ENCODE results near the gene NES. TPM values are rescaled to one million over a fixed set of nuclear protein-coding genes. Genes with fewer than 3 reads are reported as not detected.

The NES gene
- total and polyA plus RNA-seq, 2 experiments from 2014 or later: 25.0 to 95.9 TPM

DNA sequence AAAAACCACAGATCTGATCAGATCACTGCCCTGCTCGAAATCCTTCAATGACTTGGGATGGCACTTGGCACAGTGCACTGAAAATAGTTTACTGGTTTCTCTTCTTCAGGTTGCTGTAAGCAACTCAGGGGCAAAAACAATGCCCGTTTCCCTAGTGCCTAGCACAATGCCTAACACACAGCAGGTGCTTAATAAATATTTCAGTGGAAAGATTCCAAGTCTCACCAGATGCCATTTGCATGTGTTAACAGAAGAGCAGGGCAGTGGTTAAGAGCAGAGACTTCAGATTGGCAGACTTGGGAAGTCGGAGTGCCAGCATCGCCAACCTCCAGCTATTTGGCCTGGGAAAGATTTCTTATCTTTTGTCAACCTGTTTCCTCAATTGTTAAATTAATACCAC is 40.1 kb upstream of the NES start (continued):
- TF ChIP-seq, protein P1, sequence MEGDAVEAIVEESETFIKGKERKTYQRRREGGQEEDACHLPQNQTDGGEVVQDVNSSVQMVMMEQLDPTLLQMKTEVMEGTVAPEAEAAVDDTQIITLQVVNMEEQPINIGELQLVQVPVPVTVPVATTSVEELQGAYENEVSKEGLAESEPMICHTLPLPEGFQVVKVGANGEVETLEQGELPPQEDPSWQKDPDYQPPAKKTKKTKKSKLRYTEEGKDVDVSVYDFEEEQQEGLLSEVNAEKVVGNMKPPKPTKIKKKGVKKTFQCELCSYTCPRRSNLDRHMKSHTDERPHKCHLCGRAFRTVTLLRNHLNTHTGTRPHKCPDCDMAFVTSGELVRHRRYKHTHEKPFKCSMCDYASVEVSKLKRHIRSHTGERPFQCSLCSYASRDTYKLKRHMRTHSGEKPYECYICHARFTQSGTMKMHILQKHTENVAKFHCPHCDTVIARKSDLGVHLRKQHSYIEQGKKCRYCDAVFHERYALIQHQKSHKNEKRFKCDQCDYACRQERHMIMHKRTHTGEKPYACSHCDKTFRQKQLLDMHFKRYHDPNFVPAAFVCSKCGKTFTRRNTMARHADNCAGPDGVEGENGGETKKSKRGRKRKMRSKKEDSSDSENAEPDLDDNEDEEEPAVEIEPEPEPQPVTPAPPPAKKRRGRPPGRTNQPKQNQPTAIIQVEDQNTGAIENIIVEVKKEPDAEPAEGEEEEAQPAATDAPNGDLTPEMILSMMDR (conservative IDR thresholded peaks at IDR 0.05; ENCODE audit: low read depth in 2 of 2): no peak
- TF ChIP-seq POLR2AphosphoS5 (IDR thresholded peaks at IDR 0.05; ENCODE audit: low read depth): no peak

DNA sequence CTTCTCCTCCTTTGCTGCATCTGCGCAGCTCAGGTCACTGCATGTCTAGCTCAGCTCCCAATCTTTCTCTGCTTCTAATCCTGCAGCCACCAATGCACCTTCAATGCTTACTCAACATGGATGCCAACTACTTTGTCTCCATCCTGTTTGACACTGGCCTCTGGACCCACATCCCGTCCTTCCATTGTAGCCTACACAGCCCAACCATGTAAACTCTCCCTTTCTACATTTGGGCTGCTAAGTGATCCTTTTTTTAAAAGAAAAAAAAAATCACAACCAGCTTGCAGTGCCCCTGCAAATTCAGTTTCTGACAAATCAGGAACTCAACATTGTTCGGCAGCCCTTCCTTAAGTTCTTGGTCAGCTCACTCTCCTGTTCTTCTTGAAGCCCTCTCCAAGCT is 37.6 kb upstream of the NES start:
- 0 out of 2 replicates have a peak, but pooled peaks cover 3% of the 10 kb centered on the region for H3K27me3 ChIP-seq (ENCODE audit: insufficient read depth)
- no peak for ATAC-seq
- peaks cover 8% of the 10 kb centered on the region; the same call in 1 of the 2 replicates for H4K20me1 ChIP-seq (replicated peaks; ENCODE audit: insufficient read depth)
- H3K27me3 Mint-ChIP-seq (ENCODE audit: insufficient read depth, low read depth, poor library complexity): peaks cover 3% of the 10 kb centered on the region
- no peak overlapping the region for H3K4me3 ChIP-seq
- DNase-seq (ENCODE audit: low spot score): no peak
- no peak overlapping the region for H3K27ac ChIP-seq (ENCODE audit: low read depth)
- no peak overlapping the region for H2AFZ ChIP-seq
- H3K9me2 ChIP-seq (ENCODE audit: insufficient read depth): no peaks in the 10 kb centered on the region
- H3K27ac Mint-ChIP-seq: no peak overlapping the region
- TF ChIP-seq, protein P2, sequence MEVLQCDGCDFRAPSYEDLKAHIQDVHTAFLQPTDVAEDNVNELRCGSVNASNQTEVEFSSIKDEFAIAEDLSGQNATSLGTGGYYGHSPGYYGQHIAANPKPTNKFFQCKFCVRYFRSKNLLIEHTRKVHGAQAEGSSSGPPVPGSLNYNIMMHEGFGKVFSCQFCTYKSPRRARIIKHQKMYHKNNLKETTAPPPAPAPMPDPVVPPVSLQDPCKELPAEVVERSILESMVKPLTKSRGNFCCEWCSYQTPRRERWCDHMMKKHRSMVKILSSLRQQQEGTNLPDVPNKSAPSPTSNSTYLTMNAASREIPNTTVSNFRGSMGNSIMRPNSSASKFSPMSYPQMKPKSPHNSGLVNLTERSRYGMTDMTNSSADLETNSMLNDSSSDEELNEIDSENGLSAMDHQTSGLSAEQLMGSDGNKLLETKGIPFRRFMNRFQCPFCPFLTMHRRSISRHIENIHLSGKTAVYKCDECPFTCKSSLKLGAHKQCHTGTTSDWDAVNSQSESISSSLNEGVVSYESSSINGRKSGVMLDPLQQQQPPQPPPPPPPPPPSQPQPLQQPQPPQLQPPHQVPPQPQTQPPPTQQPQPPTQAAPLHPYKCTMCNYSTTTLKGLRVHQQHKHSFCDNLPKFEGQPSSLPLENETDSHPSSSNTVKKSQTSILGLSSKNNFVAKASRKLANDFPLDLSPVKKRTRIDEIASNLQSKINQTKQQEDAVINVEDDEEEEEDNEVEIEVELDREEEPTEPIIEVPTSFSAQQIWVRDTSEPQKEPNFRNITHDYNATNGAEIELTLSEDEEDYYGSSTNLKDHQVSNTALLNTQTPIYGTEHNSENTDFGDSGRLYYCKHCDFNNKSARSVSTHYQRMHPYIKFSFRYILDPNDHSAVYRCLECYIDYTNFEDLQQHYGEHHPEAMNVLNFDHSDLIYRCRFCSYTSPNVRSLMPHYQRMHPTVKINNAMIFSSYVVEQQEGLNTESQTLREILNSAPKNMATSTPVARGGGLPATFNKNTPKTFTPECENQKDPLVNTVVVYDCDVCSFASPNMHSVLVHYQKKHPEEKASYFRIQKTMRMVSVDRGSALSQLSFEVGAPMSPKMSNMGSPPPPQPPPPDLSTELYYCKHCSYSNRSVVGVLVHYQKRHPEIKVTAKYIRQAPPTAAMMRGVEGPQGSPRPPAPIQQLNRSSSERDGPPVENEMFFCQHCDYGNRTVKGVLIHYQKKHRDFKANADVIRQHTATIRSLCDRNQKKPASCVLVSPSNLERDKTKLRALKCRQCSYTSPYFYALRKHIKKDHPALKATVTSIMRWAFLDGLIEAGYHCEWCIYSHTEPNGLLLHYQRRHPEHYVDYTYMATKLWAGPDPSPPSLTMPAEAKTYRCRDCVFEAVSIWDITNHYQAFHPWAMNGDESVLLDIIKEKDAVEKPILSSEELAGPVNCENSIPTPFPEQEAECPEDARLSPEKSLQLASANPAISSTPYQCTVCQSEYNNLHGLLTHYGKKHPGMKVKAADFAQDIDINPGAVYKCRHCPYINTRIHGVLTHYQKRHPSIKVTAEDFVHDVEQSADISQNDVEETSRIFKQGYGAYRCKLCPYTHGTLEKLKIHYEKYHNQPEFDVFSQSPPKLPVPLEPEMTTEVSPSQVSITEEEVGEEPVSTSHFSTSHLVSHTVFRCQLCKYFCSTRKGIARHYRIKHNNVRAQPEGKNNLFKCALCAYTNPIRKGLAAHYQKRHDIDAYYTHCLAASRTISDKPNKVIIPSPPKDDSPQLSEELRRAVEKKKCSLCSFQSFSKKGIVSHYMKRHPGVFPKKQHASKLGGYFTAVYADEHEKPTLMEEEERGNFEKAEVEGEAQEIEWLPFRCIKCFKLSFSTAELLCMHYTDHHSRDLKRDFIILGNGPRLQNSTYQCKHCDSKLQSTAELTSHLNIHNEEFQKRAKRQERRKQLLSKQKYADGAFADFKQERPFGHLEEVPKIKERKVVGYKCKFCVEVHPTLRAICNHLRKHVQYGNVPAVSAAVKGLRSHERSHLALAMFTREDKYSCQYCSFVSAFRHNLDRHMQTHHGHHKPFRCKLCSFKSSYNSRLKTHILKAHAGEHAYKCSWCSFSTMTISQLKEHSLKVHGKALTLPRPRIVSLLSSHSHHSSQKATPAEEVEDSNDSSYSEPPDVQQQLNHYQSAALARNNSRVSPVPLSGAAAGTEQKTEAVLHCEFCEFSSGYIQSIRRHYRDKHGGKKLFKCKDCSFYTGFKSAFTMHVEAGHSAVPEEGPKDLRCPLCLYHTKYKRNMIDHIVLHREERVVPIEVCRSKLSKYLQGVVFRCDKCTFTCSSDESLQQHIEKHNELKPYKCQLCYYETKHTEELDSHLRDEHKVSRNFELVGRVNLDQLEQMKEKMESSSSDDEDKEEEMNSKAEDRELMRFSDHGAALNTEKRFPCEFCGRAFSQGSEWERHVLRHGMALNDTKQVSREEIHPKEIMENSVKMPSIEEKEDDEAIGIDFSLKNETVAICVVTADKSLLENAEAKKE (CRISPR knock-in tag; IDR thresholded peaks at IDR 0.05): no peak
- no peak for TF ChIP-seq ZNF114 (CRISPR knock-in tag; IDR thresholded peaks at IDR 0.05)
- no peak for TF ChIP-seq CREB1 (CRISPR knock-in tag; IDR thresholded peaks at IDR 0.05; ENCODE audit: low read depth)
- no peak for TF ChIP-seq POLR2AphosphoS5 (IDR thresholded peaks at IDR 0.05; ENCODE audit: low read depth)
- TF ChIP-seq STAT1 (IDR thresholded peaks at IDR 0.05; ENCODE audit: unreplicated experiment): no peak
- TF ChIP-seq, protein P1 (conservative IDR thresholded peaks at IDR 0.05; ENCODE audit: low read depth in 2 of 2): no peak
- no peak for TF ChIP-seq ZNF331 (CRISPR knock-in tag; IDR thresholded peaks at IDR 0.05; ENCODE audit: low read depth)
- TF ChIP-seq JUNB (IDR thresholded peaks at IDR 0.05; ENCODE audit: unreplicated experiment): no peak
- TF ChIP-seq, protein P3, sequence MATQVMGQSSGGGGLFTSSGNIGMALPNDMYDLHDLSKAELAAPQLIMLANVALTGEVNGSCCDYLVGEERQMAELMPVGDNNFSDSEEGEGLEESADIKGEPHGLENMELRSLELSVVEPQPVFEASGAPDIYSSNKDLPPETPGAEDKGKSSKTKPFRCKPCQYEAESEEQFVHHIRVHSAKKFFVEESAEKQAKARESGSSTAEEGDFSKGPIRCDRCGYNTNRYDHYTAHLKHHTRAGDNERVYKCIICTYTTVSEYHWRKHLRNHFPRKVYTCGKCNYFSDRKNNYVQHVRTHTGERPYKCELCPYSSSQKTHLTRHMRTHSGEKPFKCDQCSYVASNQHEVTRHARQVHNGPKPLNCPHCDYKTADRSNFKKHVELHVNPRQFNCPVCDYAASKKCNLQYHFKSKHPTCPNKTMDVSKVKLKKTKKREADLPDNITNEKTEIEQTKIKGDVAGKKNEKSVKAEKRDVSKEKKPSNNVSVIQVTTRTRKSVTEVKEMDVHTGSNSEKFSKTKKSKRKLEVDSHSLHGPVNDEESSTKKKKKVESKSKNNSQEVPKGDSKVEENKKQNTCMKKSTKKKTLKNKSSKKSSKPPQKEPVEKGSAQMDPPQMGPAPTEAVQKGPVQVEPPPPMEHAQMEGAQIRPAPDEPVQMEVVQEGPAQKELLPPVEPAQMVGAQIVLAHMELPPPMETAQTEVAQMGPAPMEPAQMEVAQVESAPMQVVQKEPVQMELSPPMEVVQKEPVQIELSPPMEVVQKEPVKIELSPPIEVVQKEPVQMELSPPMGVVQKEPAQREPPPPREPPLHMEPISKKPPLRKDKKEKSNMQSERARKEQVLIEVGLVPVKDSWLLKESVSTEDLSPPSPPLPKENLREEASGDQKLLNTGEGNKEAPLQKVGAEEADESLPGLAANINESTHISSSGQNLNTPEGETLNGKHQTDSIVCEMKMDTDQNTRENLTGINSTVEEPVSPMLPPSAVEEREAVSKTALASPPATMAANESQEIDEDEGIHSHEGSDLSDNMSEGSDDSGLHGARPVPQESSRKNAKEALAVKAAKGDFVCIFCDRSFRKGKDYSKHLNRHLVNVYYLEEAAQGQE (IDR thresholded peaks at IDR 0.05; ENCODE audit: unreplicated experiment): no peak
- H3F3A ChIP-seq (replicated peaks; ENCODE audit: low read depth): 0 out of 2 replicates have a peak, but pooled peaks cover 4% of the 10 kb centered on the region
- peaks cover 37% of the 10 kb centered on the region for H3K4me1 ChIP-seq (ENCODE audit: insufficient read depth)
- no peak overlapping the region for H3K4me2 ChIP-seq
- peaks cover 6% of the 10 kb centered on the region; the same call in 1 of the 3 replicates for H3K36me3 Mint-ChIP-seq (ENCODE audit: low read depth)
- no peak overlapping the region for H3K4me3 Mint-ChIP-seq
- no peaks in the 10 kb centered on the region for H3K79me2 ChIP-seq (replicated peaks; ENCODE audit: insufficient read depth)
- no peaks in the 10 kb centered on the region; the same call in 2 of the 3 replicates for H3K9me3 Mint-ChIP-seq
- no peaks in the 10 kb centered on the region for H3K36me3 ChIP-seq (ENCODE audit: insufficient read depth)
- peaks cover 38% of the 10 kb centered on the region for H3K4me1 Mint-ChIP-seq
